ENCODE measurements around the gene SHC2. TPM values are rescaled to one million over a fixed set of nuclear protein-coding genes. Genes with fewer than 3 reads are reported as not detected.

SHC2 gene
- total and polyA plus RNA-seq, 12 donors: 1.2 to 196 (median 41.1) TPM

- H3K36me3 ChIP-seq (replicated peaks in 1 of 2): no peaks in the 10 kb centered on the region
- H3K27ac ChIP-seq: peak overlapping the region in 2 of 5 donors; percentile 42 to 44
- 51 to 70% (median 58%) methylated on average over 24 to 31 of the region's 31 CpGs for WGBS, 4 donors
- H3K27me3 ChIP-seq: no peaks in the 10 kb centered on the region
- no peak overlapping the region for H3K4me3 ChIP-seq
- peaks cover 0 to 5% of the 10 kb centered on the region in 2 donors for H3K4me1 ChIP-seq (replicated peaks in 1 of 2)
- intact Hi-C loops (cut with DNase I): no loop called here
- peak in 3 of 7 donors; percentile 12 to 66 (median 41) for DNase-seq
- TF ChIP-seq CTCF (IDR thresholded peaks at IDR 0.05): no peak
- no peak for TF ChIP-seq POLR2A (IDR thresholded peaks at IDR 0.05)
- no peaks in the 10 kb centered on the region for H3K9me3 ChIP-seq (replicated peaks in 1 of 3)
Observed at GRCh38 chr19:447816-448560, 12.8 kb downstream of the SHC2 start.

DNA sequence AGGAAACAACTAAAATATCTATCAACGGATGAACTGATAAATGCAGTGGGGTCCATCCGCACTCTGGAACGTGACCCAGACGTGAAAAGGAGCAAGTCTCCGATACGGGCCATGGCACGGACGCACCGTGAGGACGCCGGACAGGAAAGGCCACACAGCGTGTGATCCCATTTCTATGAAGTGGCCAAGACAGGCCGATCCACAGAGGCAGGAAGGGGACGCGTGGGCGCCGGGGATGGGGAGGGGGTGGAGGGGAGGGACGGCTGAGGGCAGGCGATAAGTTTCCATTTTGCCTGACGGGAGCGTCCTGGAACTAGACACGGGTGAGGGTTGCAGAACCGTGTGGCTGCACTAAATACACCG, 13.8 kb downstream of the SHC2 start:
- peaks cover 0 to 5% of the 10 kb centered on the region in 2 donors for H3K4me1 ChIP-seq (replicated peaks in 1 of 2)
- no peaks in the 10 kb centered on the region for H3K36me3 ChIP-seq (replicated peaks in 1 of 2)
- H3K27ac ChIP-seq: peak overlapping the region in 1 of 5 donors; percentile 21
- 61 to 90% (median 88%) methylated on average over 24 of the region's 24 CpGs for WGBS, 4 donors
- intact Hi-C loops (cut with DNase I): no loop called here
- no peak for TF ChIP-seq CTCF (IDR thresholded peaks at IDR 0.05)
- TF ChIP-seq POLR2A (IDR thresholded peaks at IDR 0.05): no peak
- no peaks in the 10 kb centered on the region for H3K9me3 ChIP-seq (replicated peaks in 1 of 3)
- peak in 2 of 7 donors; percentile 19 to 46 for DNase-seq
- no peaks in the 10 kb centered on the region for H3K27me3 ChIP-seq
- no peak overlapping the region for H3K4me3 ChIP-seq

DNA sequence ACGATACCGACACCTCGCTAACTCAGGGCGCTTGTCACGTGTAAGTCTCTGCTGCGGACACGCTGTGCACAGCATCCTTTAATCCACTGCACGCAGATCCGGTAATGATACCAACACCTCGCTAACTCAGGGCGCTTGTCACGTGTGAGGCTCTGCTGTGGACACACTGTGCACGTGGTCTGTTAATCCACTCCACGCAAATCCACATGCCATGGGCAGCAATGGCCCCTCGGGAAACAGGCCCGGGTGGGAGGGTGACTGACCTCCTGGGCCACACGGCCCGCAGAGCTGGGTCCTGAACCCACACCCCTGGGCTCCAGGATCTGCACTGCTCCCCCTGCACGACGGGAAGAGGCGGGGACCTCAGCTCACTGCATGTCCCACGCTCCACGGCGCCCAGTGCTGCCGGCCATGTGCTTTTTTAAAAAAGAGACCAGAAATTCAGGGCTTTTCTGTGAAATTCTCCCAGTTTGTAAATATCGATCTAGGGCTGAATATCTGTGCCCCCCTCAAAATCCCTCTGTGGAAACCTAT, 16.1 kb downstream of the SHC2 start:
- H3K4me3 ChIP-seq: no peak overlapping the region
- H3K27ac ChIP-seq: no peak overlapping the region
- peaks cover 0 to 5% of the 10 kb centered on the region in 2 donors for H3K4me1 ChIP-seq (replicated peaks in 1 of 2)
- no peaks in the 10 kb centered on the region for H3K36me3 ChIP-seq (replicated peaks in 1 of 2)
- 94 to 97% (median 95%) methylated on average over 22 to 26 of the region's 26 CpGs for WGBS, 4 donors
- no peak for DNase-seq
- no peaks in the 10 kb centered on the region for H3K27me3 ChIP-seq
- no peaks in the 10 kb centered on the region for H3K9me3 ChIP-seq (replicated peaks in 1 of 3)
- intact Hi-C loops (cut with DNase I): no loop called here
- TF ChIP-seq CTCF (IDR thresholded peaks at IDR 0.05) (no peak), POLR2A (IDR thresholded peaks at IDR 0.05) (no peak)

- H3K9me3 ChIP-seq (replicated peaks in 1 of 3): no peaks in the 10 kb centered on the region
- no peaks in the 10 kb centered on the region for H3K36me3 ChIP-seq (replicated peaks in 1 of 2)
- DNase-seq: no peak
- H3K27me3 ChIP-seq: no peaks in the 10 kb centered on the region
- no peak overlapping the region for H3K27ac ChIP-seq
- intact Hi-C loops (cut with DNase I): no loop called here
- peaks cover 0 to 2% of the 10 kb centered on the region in 2 donors for H3K4me1 ChIP-seq (replicated peaks in 1 of 2)
- WGBS, 4 donors: 80 to 92% (median 86%) methylated on average over 2 of the region's 2 CpGs
- no peak for TF ChIP-seq POLR2A (IDR thresholded peaks at IDR 0.05)
- H3K4me3 ChIP-seq: no peak overlapping the region
Observed at GRCh38 chr19:443005-443404, 17.8 kb downstream of the SHC2 start.

Data from adrenal gland (tissue), 12 donors.